Measurements from ENCODE around the gene CNDP1.
"Not testable (repeated sequence)": the region's sequence is repeated elsewhere in the genome, so short reads cannot be mapped to it uniquely, and the experiment has no call there.

The CNDP1 gene

DNA sequence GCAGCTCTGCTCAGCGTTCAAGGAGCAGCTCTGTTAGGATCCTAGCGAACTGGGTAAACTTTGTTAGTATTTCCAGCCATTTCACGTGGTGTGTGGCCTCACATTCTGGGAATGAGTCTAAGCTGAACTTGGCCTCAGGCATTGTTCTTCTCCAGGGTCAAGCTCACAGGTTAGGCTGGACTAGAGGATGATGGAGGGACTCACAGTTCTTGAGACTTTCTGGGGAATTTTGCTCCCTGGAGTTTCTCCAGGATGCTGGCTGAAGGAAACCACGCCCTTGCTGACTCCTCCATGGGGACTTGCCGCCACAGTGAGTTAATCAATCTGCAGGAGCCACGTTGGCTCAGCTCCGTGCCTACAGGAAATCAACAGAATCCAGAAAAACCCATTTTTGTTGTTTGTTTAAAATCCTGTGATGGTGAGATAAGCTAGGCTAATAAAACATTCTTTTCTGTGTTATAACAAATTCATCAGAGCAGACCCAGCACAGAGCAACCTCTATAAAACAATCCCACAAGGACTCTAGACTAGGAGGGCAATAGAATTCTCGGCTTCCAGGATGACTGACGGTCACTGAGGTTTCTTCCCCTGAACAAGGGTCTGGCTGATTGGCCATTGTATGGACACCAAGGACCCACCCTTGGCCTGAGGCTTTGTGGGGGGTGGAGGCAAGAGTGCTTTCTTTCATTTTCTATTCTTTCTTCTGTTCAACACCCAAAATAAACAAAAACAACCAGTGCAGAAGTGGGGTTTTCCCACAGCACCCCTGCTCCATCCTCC, 12.6 kb downstream of the CNDP1 start:
- no peak for DNase-seq (ENCODE audit: low spot score)

DNA sequence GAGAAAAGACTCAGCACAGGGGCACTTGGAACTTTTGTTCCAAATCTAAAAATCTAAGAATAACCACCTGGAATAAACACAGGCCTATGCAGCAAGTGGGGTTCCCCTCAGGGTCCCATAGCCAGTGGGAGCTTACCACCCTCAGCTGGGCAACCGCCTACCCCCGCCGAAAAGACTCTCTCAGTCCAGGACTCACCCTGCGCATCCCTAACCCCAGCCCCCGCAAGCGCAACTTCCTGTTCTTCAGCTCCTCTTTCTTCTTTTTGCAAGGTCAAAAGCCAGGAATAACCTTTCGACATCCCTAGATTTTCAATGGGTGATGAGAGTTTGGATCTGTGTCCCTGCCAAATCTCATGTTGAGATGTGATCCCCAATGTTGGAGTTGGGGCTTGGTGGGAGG, 13.6 kb downstream of the CNDP1 start:
- DNase-seq (ENCODE audit: low spot score) = no peak

DNA sequence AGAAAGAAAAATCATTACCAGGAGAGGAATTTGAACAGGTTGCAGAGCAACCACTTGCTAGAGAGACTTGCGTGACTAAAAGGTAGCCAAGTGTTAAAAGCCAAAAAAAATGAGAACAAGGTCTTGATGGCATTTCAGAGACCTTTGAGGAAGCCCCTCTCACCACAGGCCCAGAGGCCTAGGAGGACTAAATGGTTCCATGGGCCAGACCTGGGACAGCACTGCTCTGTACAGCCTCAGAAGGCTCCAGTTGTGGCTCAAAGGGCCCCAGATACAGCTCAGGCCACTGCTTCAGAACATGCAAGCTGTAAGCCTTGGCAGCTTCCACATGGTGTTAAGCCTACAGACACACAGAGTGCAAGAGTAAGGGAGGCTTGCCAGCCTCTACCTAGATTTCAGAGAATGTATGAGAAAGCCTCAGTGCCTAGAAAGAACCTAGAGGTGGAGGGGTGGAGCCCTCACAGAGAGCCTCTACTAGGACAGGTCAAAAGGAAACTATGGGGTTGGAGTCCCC, 15.3 kb downstream of the CNDP1 start:
- DNase-seq (ENCODE audit: low spot score) = no peak

DNA sequence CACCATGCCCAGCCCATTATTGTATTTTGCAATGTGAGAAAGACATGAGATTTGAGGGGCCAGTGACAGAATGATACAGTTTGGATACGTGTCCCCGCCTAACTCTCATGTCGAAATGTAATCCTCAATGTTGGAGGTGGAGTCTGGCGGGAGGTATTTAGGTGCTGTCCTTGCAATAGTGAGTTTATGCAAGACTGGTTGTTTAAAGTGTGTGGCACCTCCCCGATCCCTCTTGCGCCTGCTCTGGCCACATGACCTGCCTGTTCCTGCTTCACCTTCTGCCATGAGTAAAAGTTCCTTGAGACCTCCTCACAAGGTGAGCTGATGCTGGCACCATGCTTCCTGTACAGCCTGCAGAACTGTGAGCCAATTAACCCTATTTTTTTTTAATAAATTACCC, 16.6 kb downstream of the CNDP1 start:
- DNase-seq (ENCODE audit: low spot score) = no peak

DNA sequence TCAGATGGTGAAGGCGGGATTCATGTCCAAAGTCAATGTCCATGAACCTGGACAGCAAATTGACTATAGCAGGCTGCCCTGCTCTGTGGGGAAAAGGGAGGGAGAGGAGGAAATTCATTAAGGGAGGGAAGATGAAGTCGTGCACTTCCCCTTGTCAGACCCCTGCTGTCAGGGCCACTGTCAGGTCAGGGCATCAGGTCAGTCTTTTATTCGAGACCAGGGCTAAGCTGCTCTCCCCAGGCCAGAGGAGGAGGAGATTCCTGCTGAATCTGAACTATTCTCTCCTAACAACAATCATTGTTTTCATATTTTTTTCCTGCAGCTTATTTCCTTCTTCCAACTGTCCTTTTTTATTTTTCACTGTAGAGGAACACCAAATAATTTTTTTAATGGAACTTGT, 17.2 kb downstream of the CNDP1 start:
- no peak for DNase-seq (ENCODE audit: low spot score)

DNA sequence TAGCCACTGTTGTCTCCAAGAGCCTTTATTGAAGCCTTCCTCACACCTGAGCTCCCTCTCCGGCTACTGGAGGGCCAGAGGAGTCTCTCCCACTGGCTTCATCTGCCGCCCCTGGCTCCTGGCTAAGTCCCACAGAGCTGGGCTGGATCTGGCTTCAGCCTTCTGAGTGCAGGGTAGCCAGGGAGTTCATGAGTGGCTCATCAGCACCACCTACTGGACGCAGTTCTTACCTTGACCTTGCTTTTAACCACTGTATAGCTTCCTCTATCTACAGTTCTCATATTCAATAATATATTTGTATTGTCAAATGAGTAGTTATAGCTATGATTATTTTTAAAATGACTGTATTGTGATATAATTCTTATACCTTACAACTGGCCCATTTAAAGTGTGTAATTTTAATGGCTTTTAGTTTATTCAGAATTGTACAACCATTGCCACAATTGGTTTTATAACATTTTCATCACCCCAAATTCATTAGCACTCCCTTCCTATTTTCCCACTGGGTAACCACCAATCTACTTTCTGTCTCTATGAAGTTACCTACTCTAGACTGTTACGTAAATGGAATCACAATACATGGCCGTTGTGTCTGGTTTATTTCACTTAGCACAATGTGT, 17.7 kb downstream of the CNDP1 start:
- DNase-seq (ENCODE audit: low spot score) = peak; percentile 86

DNA sequence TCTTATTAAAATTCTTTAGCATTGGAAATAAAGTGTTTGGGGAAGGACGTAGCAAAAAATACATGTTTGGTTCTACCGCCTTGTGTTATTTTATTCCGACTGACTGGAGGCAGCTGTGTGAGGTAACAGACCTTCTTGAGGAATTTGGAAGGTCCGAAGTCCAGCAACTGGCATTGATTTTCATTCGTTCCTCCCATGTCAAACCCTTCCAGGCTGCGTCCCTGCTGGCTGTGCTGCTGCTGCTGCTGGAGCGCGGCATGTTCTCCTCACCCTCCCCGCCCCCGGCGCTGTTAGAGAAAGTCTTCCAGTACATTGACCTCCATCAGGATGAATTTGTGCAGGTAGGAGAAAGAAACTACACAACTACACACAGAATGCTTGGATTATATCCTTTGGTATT, 21.8 kb downstream of the CNDP1 start:
- DNase-seq (ENCODE audit: low spot score) = no peak

DNA sequence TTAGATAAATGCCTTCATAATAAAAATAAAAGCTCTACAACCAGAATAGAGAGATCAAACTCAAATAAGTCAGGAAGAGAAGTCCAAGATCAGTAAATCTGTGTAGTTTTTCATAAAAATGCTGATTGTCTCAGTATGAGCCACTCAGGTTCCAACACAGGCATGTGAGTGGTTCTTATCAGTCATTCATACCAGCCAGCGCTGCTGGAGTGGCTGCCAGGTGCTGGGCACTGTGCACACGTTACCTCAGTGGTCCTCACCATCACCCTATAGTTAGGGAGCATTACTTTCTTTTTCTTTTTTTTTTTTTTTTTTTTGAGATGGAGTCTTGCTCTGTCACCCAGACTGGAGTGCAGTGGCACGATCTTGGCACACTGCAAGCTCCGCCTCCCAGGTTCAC, 23.8 kb downstream of the CNDP1 start:
- no peak for DNase-seq (ENCODE audit: low spot score)

DNA sequence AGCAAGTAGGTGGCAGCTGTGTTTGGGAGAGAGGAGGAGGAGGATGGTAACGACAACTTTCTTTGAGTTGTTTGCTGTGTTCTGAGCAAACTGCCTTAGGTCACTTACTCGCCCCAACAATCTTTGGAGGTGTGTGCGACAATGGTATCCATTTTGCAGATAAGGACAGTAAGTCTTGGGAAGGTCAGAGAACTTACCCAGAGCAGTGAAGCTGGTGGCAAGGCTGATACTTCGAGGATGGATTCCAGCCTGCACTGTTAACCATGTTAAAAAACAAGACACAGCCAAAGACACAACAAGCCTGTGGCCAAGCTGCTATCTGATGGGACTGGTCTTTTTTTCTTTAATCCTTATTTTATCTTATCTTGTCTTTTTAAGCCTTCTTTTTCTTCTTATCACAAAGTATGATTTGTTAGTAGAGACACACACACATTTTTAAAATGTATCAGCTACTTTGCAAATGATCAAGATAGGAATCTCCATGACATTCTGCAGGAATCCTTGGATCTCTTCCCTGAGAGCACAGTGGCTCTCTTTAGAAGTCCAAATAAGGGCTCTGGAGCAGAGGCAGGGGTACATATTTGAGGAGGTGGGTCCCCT, 27.9 kb downstream of the CNDP1 start:
- no peak for DNase-seq (ENCODE audit: low spot score)

DNA sequence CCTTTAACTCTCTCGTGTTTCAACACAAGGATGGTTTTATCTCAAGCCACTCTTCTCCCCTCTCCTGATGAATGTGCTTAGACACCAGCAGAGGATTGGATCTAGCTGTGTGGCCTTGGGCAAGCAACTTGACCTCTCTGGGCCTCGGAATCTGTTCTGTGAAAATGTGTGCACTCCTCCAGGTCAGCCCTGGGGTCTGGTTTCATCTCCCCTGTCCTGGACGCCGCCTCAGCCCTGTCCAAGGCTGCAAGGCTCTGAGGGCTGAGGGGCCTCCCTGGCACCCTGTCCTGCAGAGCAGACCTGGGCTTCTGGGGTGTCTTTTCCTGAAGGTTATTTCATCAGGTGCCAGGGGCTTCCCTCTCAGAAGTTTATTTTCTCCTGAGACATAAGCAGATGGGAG, 28.5 kb downstream of the CNDP1 start:
- DNase-seq (ENCODE audit: low spot score) = no peak

DNA sequence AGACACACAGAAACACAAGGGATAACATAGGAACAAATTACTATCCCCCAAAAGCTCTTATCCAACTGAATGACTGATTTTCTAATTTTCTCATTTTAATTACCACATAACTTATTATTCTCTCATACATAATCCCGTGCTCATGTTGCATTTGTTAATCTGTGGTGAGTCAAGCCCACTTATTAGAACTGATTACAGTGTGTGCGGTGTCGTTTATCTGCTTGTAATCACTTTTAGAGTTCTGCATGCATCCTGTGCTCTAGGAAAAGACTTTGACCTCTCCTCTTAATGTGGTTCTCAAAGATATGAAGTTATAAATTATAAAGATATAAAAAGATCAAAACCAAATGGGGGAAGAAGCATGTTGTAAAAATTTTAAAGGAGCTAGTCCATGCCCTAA, 29.7 kb downstream of the CNDP1 start:
- no peak for DNase-seq (ENCODE audit: low spot score)

DNA sequence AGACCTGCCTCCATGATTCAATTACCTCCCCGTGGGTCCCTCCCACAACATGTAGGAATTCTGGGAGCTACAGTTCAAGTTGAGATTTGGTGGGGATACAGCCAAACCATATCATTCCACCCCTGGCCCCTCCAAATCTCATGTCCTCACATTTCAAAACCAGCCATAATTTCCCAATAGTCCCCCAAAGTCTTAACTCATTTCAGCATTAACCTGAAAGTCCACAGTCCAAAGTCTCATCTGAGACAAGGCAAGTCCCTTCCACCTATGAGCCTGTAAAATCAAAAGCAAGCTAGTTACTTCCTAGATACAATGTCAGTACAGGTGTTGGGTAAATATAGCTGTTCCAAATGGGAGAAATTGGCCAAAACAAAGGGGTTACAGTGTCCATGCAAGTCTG, 30.9 kb downstream of the CNDP1 start:
- not testable (repeated sequence) for DNase-seq (ENCODE audit: low spot score)

DNA sequence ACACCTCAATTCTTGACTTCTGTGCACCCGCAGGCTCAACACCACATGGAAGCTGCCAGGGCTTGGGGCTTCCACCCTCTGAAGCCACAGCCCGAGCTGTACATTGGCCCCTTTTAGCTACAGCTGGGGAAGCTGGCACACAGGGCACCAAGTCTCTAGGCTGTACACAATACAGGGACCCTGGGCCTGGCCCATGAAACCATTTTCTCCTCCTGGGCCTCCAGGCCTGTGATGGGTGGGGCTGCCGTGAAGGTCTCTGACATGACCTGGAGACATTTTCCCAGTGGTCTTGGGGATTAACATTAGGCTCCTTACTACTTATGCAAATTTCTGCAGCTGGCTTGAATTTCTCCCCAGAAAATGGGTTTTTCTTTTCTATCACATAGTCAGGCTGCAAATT, 31.7 kb downstream of the CNDP1 start:
- DNase-seq (ENCODE audit: low spot score) = not testable (repeated sequence)

DNA sequence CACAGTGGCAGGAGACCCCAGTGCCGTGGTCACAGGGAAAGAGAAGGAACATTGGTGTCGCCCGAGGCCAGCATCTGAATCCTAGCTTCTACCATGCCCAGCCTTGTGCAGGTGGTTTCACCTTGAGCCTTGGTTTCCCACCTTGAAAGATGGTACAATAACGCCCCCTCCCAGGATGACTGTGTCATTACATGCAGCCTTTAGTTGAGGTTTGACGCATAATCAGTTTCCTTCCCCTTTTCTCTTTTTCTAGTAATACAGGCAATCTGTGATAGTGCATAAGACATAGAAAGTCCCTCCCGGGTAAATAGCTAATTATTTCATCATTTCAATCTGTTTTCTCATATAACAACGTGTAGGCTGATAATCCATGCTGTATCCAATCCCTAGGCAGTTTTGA, 33.5 kb downstream of the CNDP1 start:
- DNase-seq (ENCODE audit: low spot score) = peak; percentile 29

DNA sequence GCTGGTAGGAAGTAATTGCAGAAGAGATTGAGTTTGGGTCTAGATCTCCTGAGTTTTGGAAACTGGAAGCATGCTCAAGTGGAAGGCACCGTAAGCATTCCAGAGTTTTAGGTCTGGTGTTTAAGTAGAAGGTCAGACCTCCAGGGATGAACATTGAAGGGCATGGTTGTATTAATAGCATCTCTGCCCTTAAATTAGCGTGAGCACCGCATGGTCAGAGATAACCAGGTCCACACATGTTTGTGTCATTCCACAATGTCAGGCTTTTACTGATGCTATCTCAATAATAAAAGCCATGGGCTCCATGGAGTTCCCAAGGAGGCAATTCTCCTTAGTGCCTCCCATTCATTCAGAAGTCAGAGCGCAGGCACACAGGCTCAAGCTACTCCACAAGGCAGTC, 35.1 kb downstream of the CNDP1 start:
- no peak for DNase-seq (ENCODE audit: low spot score)

DNA sequence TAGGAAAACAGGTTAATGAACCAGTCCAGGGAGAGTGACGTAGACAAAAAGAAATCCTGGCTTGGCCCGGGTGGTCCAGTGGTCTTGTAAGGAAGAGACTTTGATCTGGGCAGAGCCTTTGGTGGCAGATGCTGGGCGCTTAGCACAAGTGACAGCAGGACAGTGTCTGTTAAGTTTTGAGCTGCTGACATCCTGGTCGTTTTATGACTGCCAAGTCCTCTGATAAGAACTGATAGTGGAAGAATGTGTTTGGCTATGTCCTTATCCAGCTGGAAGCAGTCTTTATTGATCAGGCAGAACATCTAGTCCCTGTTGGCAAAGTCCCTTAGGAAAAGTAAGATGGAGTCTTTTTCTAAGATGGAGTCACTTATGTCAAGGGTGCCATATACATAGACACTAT, 36.0 kb downstream of the CNDP1 start:
- DNase-seq (ENCODE audit: low spot score) = no peak

DNA sequence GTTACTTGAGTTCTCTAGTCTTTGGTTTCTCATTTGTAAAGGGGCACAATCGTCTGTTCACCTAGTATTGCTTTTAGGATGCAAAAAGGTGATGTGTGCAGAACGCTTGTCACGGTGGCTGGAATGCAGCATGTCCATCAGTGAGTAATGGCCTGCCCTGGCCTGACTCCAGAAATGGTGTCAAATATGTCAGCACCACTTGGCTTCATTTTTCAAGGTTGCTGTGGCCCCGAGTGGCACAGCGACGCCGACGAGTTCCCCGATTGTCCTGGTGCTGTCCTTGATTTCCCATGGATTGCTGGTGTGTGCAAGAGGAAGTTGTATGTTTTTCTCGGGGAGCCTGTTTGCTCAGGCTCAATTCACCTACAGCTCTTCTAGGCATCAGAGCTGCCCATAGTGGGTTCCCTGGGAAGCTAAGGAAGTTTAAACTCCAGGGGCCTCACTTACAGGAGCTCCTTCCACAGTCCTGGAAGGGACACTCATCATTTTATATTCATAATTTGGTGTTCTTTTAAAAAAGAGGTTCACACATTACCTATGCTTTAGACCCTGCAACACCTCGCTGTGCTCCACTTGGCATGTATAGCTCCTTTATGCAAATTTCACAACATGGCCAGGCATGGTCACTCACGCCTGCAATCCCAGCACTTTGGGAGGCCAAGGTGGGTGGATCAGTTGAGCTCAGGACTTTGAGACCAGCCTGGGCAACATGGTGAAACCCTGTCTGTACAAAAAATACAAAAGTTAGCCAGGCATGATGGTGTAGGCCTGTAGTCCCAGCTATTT, 37.8 kb downstream of the CNDP1 start:
- DNase-seq (ENCODE audit: low spot score) = no peak

DNA sequence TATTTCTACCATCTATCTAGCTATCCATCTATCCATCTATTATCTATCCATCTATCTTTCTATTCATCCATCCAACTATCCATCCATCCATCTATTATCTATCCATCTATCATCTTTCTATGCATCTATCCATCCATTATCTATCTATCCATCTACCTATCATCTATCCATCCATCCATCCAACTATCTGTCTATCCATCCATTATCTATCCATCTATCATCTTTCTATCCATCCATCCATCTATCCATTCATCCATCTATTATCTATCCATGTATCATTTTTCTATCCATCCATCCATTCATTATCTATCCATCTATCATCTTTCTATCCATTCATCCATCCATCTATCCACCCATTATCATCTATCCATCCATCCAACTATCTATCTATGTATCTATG, 38.8 kb downstream of the CNDP1 start:
- no peak for DNase-seq (ENCODE audit: low spot score)

DNA sequence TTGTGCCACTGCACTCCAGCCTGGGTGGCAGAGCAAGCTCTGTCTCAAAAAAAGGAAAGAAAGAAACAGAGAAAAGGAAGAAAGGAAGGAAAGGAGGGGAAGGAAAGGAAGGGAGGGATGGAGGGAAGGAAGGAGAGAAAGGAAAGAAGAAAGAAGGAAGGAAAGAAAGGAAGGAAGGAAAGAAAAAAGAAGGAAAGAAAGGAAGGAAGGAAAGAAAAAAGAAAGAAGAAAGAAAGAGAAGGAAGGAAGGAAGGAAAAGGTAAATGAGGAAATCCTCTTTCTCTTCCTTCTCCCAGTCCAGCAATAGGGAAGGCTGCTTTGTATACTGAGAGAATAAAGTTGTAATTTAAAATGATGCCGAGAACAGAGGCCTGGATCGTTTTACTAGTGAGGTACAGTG, 40.6 kb downstream of the CNDP1 start:
- no peak for DNase-seq (ENCODE audit: low spot score)

DNA sequence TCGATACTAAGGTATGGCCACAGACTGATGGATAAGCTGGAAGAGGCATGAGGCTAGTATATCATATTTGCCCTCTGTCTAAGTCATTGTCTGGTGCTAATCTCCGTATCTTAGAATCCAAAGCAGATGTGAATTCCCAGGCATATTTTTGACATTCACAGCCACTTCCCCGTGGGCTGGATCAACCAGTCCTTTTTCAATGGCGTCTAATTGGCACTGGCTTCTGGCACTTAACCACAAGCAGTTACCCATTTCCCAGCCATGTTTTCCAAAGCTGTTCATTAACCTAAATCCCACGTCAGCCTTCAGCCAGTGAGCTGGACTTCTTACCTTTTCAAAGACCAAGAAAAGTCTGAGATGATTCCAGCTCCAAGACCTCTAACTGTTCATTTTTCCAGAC, 42.7 kb downstream of the CNDP1 start:
- no peak for DNase-seq (ENCODE audit: low spot score)

DNA sequence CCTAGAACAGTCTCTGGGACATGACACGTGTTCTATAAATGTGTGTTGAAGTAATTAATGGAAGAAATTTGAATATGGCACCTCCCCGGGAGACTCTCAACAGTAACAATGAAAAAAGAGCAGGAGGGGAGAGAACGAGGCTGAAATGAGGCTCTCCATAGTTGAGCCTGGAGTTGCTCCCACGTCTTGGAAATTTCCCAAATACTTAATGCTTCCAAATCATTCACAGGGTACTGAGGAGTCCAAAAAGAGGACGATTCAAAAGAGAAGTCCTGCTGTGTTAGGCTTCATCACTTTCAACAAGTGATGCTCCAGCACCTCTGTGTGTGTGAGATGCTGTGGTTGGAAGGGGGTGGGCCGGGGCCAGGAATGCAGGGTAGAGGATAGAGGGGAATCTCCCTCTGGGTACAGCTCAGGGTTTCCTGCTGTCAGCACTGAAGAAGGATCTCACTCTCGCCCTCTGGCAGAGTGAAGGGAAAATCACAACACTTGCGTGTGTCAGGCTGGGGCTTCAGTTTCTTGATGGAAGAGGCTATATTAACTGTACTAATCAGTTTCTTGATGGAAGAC, 45.3 kb downstream of the CNDP1 start:
- DNase-seq (ENCODE audit: low spot score) = no peak

DNA sequence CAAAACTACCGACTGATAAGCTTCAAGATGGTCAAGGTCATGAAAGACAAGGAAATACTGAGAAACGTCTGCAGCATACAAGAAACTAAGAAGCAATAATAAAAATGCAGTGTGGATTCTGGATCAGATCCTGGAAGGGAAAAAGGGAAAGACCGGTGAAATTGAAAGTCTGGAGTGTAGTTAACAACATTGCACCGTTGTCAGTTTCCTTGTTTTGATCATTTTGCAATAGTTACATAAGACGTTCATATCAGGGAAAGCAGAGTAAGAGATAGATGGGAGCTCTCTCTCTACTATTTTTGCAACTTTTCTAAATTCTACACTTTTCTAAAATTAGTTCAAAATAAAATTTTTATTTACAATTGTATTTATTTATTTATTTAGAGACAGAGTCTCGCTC, 48.3 kb downstream of the CNDP1 start:
- DNase-seq (ENCODE audit: low spot score) = no peak
